Peyer's patch (tissue), 4 donors: Measurements from ENCODE around the gene CLEC4G.

ENCODE experiments used
- CTCF ChIP-seq, 6 experiments: fragments of 450-650 bp in 4 of 6; fragments of 200-600 bp in 2 of 6; sonication (generic) in 1 of 6; IDR thresholded peaks; one replicate each; pipeline ENCODE4 v1.5.1; 2017 to 2019; ENCODE audit warnings: antibody characterized with exemption in 6 of 6, mild to moderate bottlenecking in 3 of 6, moderate library complexity in 1 of 6
- POLR2A ChIP-seq, 2 donors: fragments of 450-650 bp; IDR thresholded peaks; one replicate each; pipeline ENCODE4 v1.5.1; 2017; ENCODE audit warnings: antibody characterized with exemption in 2 of 2, mild to moderate bottlenecking in 2 of 2, moderate library complexity in 2 of 2

GRCh38 chr19:7740682-7741054 lies 8.8 kb upstream of the CLEC4G start:
- TF ChIP-seq CTCF (IDR thresholded peaks at IDR 0.05) = no peak
- TF ChIP-seq POLR2A (IDR thresholded peaks at IDR 0.05) = no peak
